ENCODE measurements around the gene NBR1.
"Not testable (repeated sequence)": the region's sequence is repeated elsewhere in the genome, so short reads cannot be mapped to it uniquely, and the experiment has no call there.

GRCh38 chr17:43133439-43133838, 37.6 kb upstream of the NBR1 start:
- TF ChIP-seq CTCF (conservative IDR thresholded peaks at IDR 0.05 in 1 of 2, IDR thresholded peaks at IDR 0.05 in 1 of 2; ENCODE audit: extremely low read depth in 1 of 2, insufficient read depth in 1 of 2, low read depth in 1 of 2, low read length in 2 of 2); EZH2 (IDR thresholded peaks at IDR 0.05; ENCODE audit: borderline replicate concordance, low read length): not testable (repeated sequence)

Data from mammary epithelial cell (primary cell).